HG02588 (cell line): ENCODE results near the gene CTSW.
"Not testable (repeated sequence)": the region's sequence is repeated elsewhere in the genome, so short reads cannot be mapped to it uniquely, and the experiment has no call there.

Experiments used
- ATAC-seq: cut with Tn5 transposase; IDR thresholded peaks from one replicate; pipeline ENCODE4 v1.9.1; 2021; ENCODE audit warnings: mild to moderate bottlenecking, moderate library complexity; ENCODE audit not compliant: unreplicated experiment

Gene CTSW

GRCh38 chr11:65884716-65885092 is 5.1 kb downstream of the CTSW start:
- ATAC-seq, result no peak

GRCh38 chr11:65885231-65885630 is 5.6 kb downstream of the CTSW start:
- ATAC-seq, result no peak

- no peak for ATAC-seq
Measured at GRCh38 chr11:65885808-65886536, 6.3 kb downstream of the CTSW start.

GRCh38 chr11:65886826-65887722 is 7.4 kb downstream of the CTSW start:
- ATAC-seq, result no peak

- ATAC-seq, result no peak
Measured at GRCh38 chr11:65887723-65888162, 8.1 kb downstream of the CTSW start.

- ATAC-seq, result peak; percentile 58
Measured at GRCh38 chr11:65888163-65888814, 8.7 kb downstream of the CTSW start, which contains the start of gene FIBP. TSS of gene FIBP (minus strand) at chr11:65888471. CDS start at chr11:65888418, 53 bp downstream.

- ATAC-seq, result peak; percentile 49
Measured at GRCh38 chr11:65890324-65891218, 10.9 kb downstream of the CTSW start, which contains the start of gene CCDC85B. TSS of gene CCDC85B (plus strand) at chr11:65890673. CDS start at chr11:65890784, 111 bp downstream.

GRCh38 chr11:65891219-65892136 is 11.8 kb downstream of the CTSW start:
- ATAC-seq, result no peak

- not testable (repeated sequence) for ATAC-seq
Measured at GRCh38 chr11:65892137-65892540, 12.5 kb downstream of the CTSW start.

GRCh38 chr11:65892661-65893317 is 13.2 kb downstream of the CTSW start:
- ATAC-seq, result no peak

- no peak for ATAC-seq
Measured at GRCh38 chr11:65894034-65894591, 14.5 kb downstream of the CTSW start.

GRCh38 chr11:65895482-65895981 is 15.9 kb downstream of the CTSW start:
- ATAC-seq, result no peak

GRCh38 chr11:65896034-65896999 is 16.7 kb downstream of the CTSW start:
- no peak for ATAC-seq

GRCh38 chr11:65897020-65897471 is 17.4 kb downstream of the CTSW start:
- ATAC-seq, result no peak

GRCh38 chr11:65898656-65899355 is 19.2 kb downstream of the CTSW start:
- no peak for ATAC-seq
